ENCODE data around the gene TNFAIP8.
A peak's percentile ranks its signal among the peaks of the same experiment; 100 is the strongest.

The TNFAIP8 gene

GRCh38 chr5:119379942-119380547 lies 24.2 kb downstream of the TNFAIP8 start:
- TF ChIP-seq CTCF (conservative IDR thresholded peaks at IDR 0.05; ENCODE audit: control insufficient read depth, insufficient read depth, low read depth, low read length): no peak
- DNase-seq (ENCODE audit: low read depth): no peak
- no peak overlapping the region for H3K4me3 ChIP-seq (ENCODE audit: control insufficient read depth, low read depth, low read length)

- no peak overlapping the region for H3K4me3 ChIP-seq (ENCODE audit: control insufficient read depth, low read depth, low read length)
- no peak for TF ChIP-seq CTCF (conservative IDR thresholded peaks at IDR 0.05; ENCODE audit: control insufficient read depth, insufficient read depth, low read depth, low read length)
- DNase-seq (ENCODE audit: low read depth): no peak
Observed at GRCh38 chr5:119382169-119382568, 26.4 kb downstream of the TNFAIP8 start.

GRCh38 chr5:119383008-119383407 lies 27.2 kb downstream of the TNFAIP8 start:
- no peak for TF ChIP-seq CTCF (conservative IDR thresholded peaks at IDR 0.05; ENCODE audit: control insufficient read depth, insufficient read depth, low read depth, low read length)
- DNase-seq (ENCODE audit: low read depth): no peak
- no peak overlapping the region for H3K4me3 ChIP-seq (ENCODE audit: control insufficient read depth, low read depth, low read length)

GRCh38 chr5:119385136-119385535 lies 29.3 kb downstream of the TNFAIP8 start:
- no peak for DNase-seq (ENCODE audit: low read depth)
- TF ChIP-seq CTCF (conservative IDR thresholded peaks at IDR 0.05; ENCODE audit: control insufficient read depth, insufficient read depth, low read depth, low read length): no peak
- no peak overlapping the region for H3K4me3 ChIP-seq (ENCODE audit: control insufficient read depth, low read depth, low read length)

- DNase-seq (ENCODE audit: low read depth): no peak
- H3K4me3 ChIP-seq (ENCODE audit: control insufficient read depth, low read depth, low read length): no peak overlapping the region
- TF ChIP-seq CTCF (conservative IDR thresholded peaks at IDR 0.05; ENCODE audit: control insufficient read depth, insufficient read depth, low read depth, low read length): no peak
Observed at GRCh38 chr5:119385536-119386128, 29.8 kb downstream of the TNFAIP8 start.

GRCh38 chr5:119386596-119387344 lies 31.0 kb downstream of the TNFAIP8 start:
- TF ChIP-seq CTCF (conservative IDR thresholded peaks at IDR 0.05; ENCODE audit: control insufficient read depth, insufficient read depth, low read depth, low read length): no peak
- peak; percentile 30 for DNase-seq (ENCODE audit: low read depth)
- H3K4me3 ChIP-seq (ENCODE audit: control insufficient read depth, low read depth, low read length): no peak overlapping the region
